Neural cell (in vitro differentiated cells): ENCODE measurements around the gene SIGLEC10. TPM values are rescaled to one million over a fixed set of nuclear protein-coding genes. Genes with fewer than 3 reads are reported as not detected.

ENCODE experiments used
- H2AFZ ChIP-seq: fragments of 200-600, 300-800 bp; sonication (generic), shearing (Covaris generic); 2 replicates; pipeline ENCODE4 v1.6.0; 2014; ENCODE audit warnings: low read depth, mild to moderate bottlenecking, antibody characterized with exemption, low read length, moderate library complexity
- H3F3A ChIP-seq: fragments of 200-600 bp; shearing (Covaris generic); 2 replicates; pipeline ENCODE4 v1.6.1; 2016; ENCODE audit warnings: mild to moderate bottlenecking, moderate library complexity, mixed read lengths, antibody characterized with exemption, low read length; ENCODE audit not compliant: insufficient read depth, poor library complexity, severe bottlenecking
- H3K27ac ChIP-seq: fragments of 200-600, 300-800 bp; sonication (generic), shearing (Covaris generic); 2 replicates; pipeline ENCODE4 v1.5.1; 2014; ENCODE audit warnings: mild to moderate bottlenecking, low read length, moderate library complexity
- H3K27me3 ChIP-seq: fragments of 300-800, 200-600 bp; sonication (generic), shearing (Covaris generic); 2 replicates; pipeline ENCODE4 v1.6.0; 2014; ENCODE audit warnings: mild to moderate bottlenecking, low read depth, low read length, moderate library complexity; ENCODE audit not compliant: insufficient read depth
- H3K36me3 ChIP-seq: fragments of 300-800, 200-600 bp; sonication (generic), shearing (Covaris generic); 2 replicates; pipeline ENCODE4 v1.5.1; 2014; ENCODE audit warnings: mild to moderate bottlenecking, antibody characterized with exemption, low read length, moderate library complexity; ENCODE audit not compliant: insufficient read depth
- H3K4me2 ChIP-seq: fragments of 300-800, 200-600 bp; sonication (generic), shearing (Covaris generic); 2 replicates; pipeline ENCODE4 v1.6.0; 2014; ENCODE audit warnings: mild to moderate bottlenecking, low read length
- H3K4me3 ChIP-seq: fragments of 300-800, 200-600 bp; sonication (generic), shearing (Covaris generic); 2 replicates; pipeline ENCODE4 v1.5.1; 2014; ENCODE audit warnings: mild to moderate bottlenecking, low read length, moderate library complexity
- H3K79me2 ChIP-seq: fragments of 200-600 bp; shearing (Covaris generic); replicated peaks from 2 replicates; pipeline ENCODE4 v1.6.0; 2014; ENCODE audit warnings: mild to moderate bottlenecking, low read length, moderate library complexity; ENCODE audit not compliant: insufficient read depth
- H3K9ac ChIP-seq: fragments of 300-800, 200-600 bp; sonication (generic), shearing (Covaris generic); 2 replicates; pipeline ENCODE4 v1.6.1; 2016; ENCODE audit warnings: mild to moderate bottlenecking, low read length, mixed read lengths
- H3K9me2 ChIP-seq: fragments of 200-600 bp; shearing (Covaris generic); 2 replicates; pipeline ENCODE4 v1.6.1; 2016; ENCODE audit warnings: mild to moderate bottlenecking, low read length, mixed read lengths; ENCODE audit not compliant: insufficient read depth
- H3K9me3 ChIP-seq: fragments of 200-600, 300-800 bp; sonication (generic), shearing (Covaris generic); 2 replicates; pipeline ENCODE4 v1.6.1; 2016; ENCODE audit warnings: mild to moderate bottlenecking, mixed run types, low read length, moderate library complexity, mixed read lengths
- H4K20me1 ChIP-seq: fragments of 200-600 bp; shearing (Covaris generic); 2 replicates; pipeline ENCODE4 v1.6.1; 2016; ENCODE audit warnings: mild to moderate bottlenecking, mixed run types; ENCODE audit not compliant: insufficient read depth
- CTCF ChIP-seq: fragments of 450-650 bp; IDR thresholded peaks from 2 replicates; pipeline ENCODE4 v1.5.1; 2014; ENCODE audit warnings: antibody characterized with exemption, mild to moderate bottlenecking, moderate library complexity; ENCODE audit not compliant: poor library complexity, severe bottlenecking
- EP300 ChIP-seq: fragments of 450-650 bp; conservative IDR thresholded peaks from 2 replicates; pipeline ENCODE4 v1.6.1; 2014; ENCODE audit warnings: antibody characterized with exemption, mild to moderate bottlenecking, moderate library complexity; ENCODE audit not compliant: poor library complexity, severe bottlenecking
- EZH2 ChIP-seq: fragments of 200-600, 300-800 bp; shearing (Covaris generic), sonication (generic); IDR thresholded peaks from 2 replicates; pipeline ENCODE4 v1.6.1; 2014; ENCODE audit warnings: antibody characterized with exemption, low read length, borderline replicate concordance, mild to moderate bottlenecking; ENCODE audit not compliant: insufficient read depth, poor library complexity, severe bottlenecking
- MXI1 ChIP-seq: fragments of 450-650 bp; conservative IDR thresholded peaks from 2 replicates; pipeline ENCODE4 v1.6.1; 2014; ENCODE audit warnings: antibody characterized with exemption, mild to moderate bottlenecking; ENCODE audit not compliant: poor library complexity, severe bottlenecking
- POLR2AphosphoS5 ChIP-seq: IDR thresholded peaks from 2 replicates; pipeline ENCODE4 v1.6.1; 2012
- RAD21 ChIP-seq: fragments of 450-650 bp; conservative IDR thresholded peaks from 2 replicates; pipeline ENCODE4 v1.6.1; 2014; ENCODE audit warnings: antibody characterized with exemption, mild to moderate bottlenecking, moderate library complexity
- REST ChIP-seq: IDR thresholded peaks from 2 replicates; pipeline ENCODE4 v1.6.1; 2012; ENCODE audit warnings: borderline replicate concordance
- SMC3 ChIP-seq: fragments of 450-650 bp; conservative IDR thresholded peaks from 2 replicates; pipeline ENCODE4 v1.6.1; 2014; ENCODE audit warnings: antibody characterized with exemption, mild to moderate bottlenecking, moderate library complexity; ENCODE audit not compliant: poor library complexity
- TAF1 ChIP-seq: IDR thresholded peaks from 2 replicates; pipeline ENCODE4 v1.6.1; 2012; ENCODE audit warnings: low read depth
- polyA plus RNA-seq: library from polyadenylated mRNA; depleted of rRNA; stranded (reverse); fragments of >200 nt; gene quantifications from 2 replicates; pipeline ENCODE4 v1.2.3, GENCODE V29; 2014

The SIGLEC10 gene
- polyA plus RNA-seq, 1 donor from 2014 or later = not detected

- H3K79me2 ChIP-seq = no peaks in the 10 kb centered on the region
- no peak overlapping the region for H3K9ac ChIP-seq
- H4K20me1 ChIP-seq = no peaks in the 10 kb centered on the region
- H3K36me3 ChIP-seq = no peaks in the 10 kb centered on the region
- H3K27ac ChIP-seq = no peak overlapping the region
- no peaks in the 10 kb centered on the region for H3K9me2 ChIP-seq
- H3K9me3 ChIP-seq = no peaks in the 10 kb centered on the region
- H3K4me3 ChIP-seq = no peak overlapping the region
- no peak overlapping the region for H2AFZ ChIP-seq
- H3K27me3 ChIP-seq = no peaks in the 10 kb centered on the region
- no peaks in the 10 kb centered on the region for H3F3A ChIP-seq
- no peak overlapping the region for H3K4me2 ChIP-seq
- TF ChIP-seq POLR2AphosphoS5 (no peak), EZH2 (no peak)
These were observed 24.3 kb upstream of the SIGLEC10 start for GRCh38 chr19:51441410-51442390.

- Histone ChIP-seq H3F3A (no peaks in the 10 kb centered on the region), H3K4me3 (no peak overlapping the region), H3K36me3 (no peaks in the 10 kb centered on the region), H3K79me2 (no peaks in the 10 kb centered on the region), H2AFZ (no peak overlapping the region), H3K4me2 (no peak overlapping the region), H3K27ac (no peak overlapping the region), H3K9ac (no peak overlapping the region), H3K9me2 (no peaks in the 10 kb centered on the region), H3K27me3 (no peaks in the 10 kb centered on the region), H4K20me1 (no peaks in the 10 kb centered on the region), H3K9me3 (no peaks in the 10 kb centered on the region)
- TF ChIP-seq EP300 = no peak
- TF ChIP-seq SMC3 = no peak
- TF ChIP-seq TAF1 = no peak
- no peak for TF ChIP-seq RAD21
- no peak for TF ChIP-seq POLR2AphosphoS5
- no peak for TF ChIP-seq REST
- TF ChIP-seq CTCF = no peak
- no peak for TF ChIP-seq EZH2
- TF ChIP-seq MXI1 = no peak
These were observed 23.5 kb upstream of the SIGLEC10 start for GRCh38 chr19:51440846-51441409.
